ENCODE measurements around the gene BCR. TPM values are rescaled to one million over a fixed set of nuclear protein-coding genes. Genes with fewer than 3 reads are reported as not detected.

The BCR gene
- total RNA-seq, 1 donor from 2014 or later = 102 TPM

DNA sequence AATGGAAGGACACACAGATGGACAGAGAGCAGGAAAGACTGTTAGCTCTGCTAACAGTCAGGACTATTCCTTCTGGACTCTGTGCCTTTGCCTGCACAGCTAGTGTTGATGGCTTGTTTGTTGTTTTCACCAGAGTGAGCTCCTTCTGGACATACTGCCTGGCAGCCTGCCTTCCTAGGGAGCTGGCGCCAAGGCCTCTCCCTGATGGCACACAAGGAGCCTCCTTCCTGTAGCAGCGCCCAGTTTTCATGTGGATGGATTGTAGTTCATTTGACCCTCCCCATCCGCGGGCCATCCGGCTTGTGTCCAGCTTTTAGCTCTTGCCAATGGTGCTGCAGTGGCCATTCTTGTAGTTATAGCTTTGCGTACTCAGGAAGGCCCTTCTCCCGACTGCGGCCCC lies 16.6 kb upstream of the BCR start:
- H3K36me3 Mint-ChIP-seq (ENCODE audit: insufficient read depth) = peaks cover 3% of the 10 kb centered on the region
- H3K4me3 Mint-ChIP-seq (ENCODE audit: low read depth) = no peak overlapping the region
- H3K4me1 Mint-ChIP-seq (ENCODE audit: low read depth) = peaks cover 2% of the 10 kb centered on the region
- no peak overlapping the region for H3K27ac Mint-ChIP-seq
- no peaks in the 10 kb centered on the region for H3K27me3 Mint-ChIP-seq
- TF ChIP-seq, protein P1, sequence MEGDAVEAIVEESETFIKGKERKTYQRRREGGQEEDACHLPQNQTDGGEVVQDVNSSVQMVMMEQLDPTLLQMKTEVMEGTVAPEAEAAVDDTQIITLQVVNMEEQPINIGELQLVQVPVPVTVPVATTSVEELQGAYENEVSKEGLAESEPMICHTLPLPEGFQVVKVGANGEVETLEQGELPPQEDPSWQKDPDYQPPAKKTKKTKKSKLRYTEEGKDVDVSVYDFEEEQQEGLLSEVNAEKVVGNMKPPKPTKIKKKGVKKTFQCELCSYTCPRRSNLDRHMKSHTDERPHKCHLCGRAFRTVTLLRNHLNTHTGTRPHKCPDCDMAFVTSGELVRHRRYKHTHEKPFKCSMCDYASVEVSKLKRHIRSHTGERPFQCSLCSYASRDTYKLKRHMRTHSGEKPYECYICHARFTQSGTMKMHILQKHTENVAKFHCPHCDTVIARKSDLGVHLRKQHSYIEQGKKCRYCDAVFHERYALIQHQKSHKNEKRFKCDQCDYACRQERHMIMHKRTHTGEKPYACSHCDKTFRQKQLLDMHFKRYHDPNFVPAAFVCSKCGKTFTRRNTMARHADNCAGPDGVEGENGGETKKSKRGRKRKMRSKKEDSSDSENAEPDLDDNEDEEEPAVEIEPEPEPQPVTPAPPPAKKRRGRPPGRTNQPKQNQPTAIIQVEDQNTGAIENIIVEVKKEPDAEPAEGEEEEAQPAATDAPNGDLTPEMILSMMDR (IDR thresholded peaks at IDR 0.05; ENCODE audit: unreplicated experiment) = no peak
- no peak for DNase-seq (ENCODE audit: low spot score, unreplicated experiment)
- H3K9me3 Mint-ChIP-seq (ENCODE audit: low read depth) = no peaks in the 10 kb centered on the region

DNA sequence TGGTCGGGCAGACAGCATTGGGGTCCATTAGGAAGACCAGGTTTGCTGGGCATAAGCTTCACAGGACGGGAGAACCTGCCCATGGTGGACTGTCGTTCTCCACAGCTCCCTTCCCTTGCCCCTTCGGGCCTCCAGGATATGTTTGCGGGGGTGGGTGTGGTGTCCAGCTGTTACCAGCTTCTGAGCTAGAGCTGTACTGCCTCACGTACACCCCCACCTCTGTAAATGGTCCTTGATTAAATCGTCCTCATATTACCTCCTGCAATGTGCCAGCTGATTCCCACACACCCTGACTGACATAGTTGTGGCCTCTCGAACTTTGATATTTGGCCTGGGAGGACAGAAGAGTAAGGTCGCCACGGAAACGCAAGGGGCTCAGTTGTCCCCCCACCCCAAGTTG lies 16.2 kb upstream of the BCR start:
- H3K4me1 Mint-ChIP-seq (ENCODE audit: low read depth) = peaks cover 2% of the 10 kb centered on the region
- H3K4me3 Mint-ChIP-seq (ENCODE audit: low read depth) = no peak overlapping the region
- no peaks in the 10 kb centered on the region for H3K9me3 Mint-ChIP-seq (ENCODE audit: low read depth)
- TF ChIP-seq, protein P1 (IDR thresholded peaks at IDR 0.05; ENCODE audit: unreplicated experiment) = no peak
- H3K27ac Mint-ChIP-seq = no peak overlapping the region
- no peaks in the 10 kb centered on the region for H3K27me3 Mint-ChIP-seq
- DNase-seq (ENCODE audit: low spot score, unreplicated experiment) = no peak
- peaks cover 3% of the 10 kb centered on the region for H3K36me3 Mint-ChIP-seq (ENCODE audit: insufficient read depth)

DNA sequence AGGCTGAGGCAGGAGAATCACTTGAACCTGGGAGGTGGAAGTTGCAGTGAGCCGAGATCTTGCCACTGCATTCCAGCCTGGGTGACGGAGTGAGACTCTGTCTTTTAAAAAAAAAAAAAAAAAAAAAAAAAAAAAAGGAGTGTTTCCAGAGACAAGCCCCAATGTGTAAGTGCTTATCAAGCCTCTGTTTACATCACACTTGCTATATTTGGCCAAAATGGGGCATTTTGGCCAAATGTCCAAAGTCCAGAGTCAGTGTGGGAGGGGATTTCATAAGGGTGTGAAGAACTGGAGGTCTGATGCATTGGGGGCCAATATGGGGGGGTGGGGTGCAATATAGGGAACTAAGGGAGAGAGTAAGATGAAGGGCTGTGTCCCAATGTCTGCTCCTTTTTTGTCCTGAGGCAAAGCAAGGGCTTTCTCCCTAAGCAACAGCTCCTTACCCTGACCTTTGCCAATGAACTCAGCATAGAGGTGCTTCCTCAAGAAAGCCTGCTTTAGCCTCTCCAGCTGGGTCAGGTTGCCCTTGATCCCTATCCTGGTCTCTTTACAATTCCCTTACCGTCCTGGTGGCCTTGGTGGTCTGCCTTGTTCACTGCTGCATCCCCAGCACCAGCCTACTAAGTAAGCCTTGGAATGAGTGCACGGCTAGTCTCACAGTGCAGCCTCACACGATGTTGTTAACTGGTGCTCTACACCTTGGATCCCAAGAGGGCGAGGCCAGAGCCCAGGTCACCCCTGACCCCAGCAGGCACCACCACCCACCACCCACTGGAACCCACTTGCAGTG lies 14.1 kb upstream of the BCR start:
- Mint-ChIP-seq H3K36me3 (ENCODE audit: insufficient read depth) (peaks cover 3% of the 10 kb centered on the region), H3K27ac (peak overlapping the region; percentile 56), H3K27me3 (no peaks in the 10 kb centered on the region), H3K9me3 (ENCODE audit: low read depth) (no peaks in the 10 kb centered on the region), H3K4me3 (ENCODE audit: low read depth) (no peak overlapping the region), H3K4me1 (ENCODE audit: low read depth) (peaks cover 2% of the 10 kb centered on the region)
- TF ChIP-seq, protein P1 (IDR thresholded peaks at IDR 0.05; ENCODE audit: unreplicated experiment) = no peak
- no peak for DNase-seq (ENCODE audit: low spot score, unreplicated experiment)

DNA sequence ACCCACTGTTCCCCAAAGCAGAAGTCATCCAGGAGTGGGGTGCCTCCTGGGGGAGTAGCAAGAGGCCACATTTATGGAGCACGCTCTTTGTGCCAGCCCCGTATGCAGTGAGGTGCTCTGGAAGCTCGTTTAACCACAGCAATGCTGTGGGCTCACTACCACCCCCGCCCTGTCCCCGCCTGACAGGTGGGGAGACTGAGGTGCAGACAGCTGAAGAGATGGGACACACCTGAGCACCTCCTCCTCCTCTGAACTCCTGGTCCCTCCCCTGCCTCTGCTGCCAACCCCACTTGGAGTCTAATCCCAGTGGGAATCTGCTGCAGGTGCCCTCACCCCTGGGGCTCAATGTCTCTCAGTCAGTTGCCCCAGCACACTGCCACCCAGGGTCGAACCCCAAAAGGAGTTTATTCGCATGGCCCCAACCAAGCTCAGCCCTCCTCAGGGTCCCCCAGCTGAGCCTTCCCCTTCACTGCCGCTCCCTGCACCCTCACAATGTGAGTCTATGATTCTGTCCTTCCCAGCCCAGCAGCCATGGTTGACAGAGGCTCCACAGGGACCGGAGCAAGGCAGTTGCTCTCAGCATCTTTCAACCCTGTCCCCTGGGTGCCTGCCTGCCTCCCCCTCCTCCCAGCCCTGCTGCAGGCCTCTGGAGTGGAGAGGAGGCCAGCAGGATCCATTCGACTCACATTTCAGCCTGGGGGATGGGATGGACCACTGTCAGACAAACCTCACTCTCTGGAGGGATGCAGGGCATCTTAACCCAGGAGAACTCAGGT lies 13.3 kb upstream of the BCR start:
- TF ChIP-seq, protein P1 (IDR thresholded peaks at IDR 0.05; ENCODE audit: unreplicated experiment) = no peak

DNA sequence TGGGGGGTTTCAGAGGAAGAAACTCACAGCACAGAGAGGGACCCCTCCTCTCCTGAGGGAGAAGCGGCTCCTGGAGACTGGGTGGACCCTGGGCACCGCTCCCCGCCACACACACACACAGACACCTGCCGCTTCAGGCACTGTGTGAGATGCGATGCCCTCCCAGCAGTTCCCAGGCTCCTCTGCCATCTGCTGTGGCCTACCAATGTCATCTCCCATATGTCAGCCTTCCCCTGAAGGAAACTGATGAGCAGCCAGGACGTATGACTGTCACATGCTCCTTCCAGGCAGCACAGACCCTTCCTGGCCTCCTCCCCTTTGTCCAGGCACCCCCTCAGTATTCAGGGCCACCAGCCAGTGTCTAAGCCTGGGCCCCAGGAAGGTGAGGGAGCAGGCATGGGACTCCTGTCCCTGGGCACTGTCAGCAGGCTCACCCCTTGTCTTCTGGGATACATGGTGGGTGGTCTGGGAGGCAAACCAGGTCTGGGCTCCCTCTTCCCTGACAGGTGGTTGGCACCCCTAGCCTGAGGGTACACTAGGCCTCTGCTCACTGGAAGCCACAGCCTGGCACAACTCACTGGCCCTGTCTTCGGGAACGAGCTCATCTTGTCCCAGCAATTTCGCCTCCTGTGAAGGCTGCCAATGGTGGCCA lies 11.8 kb upstream of the BCR start:
- H3K36me3 Mint-ChIP-seq (ENCODE audit: insufficient read depth) = no peaks in the 10 kb centered on the region

More for the DNA sequence above, 13.3 kb upstream of the BCR start:
- H3K27me3 Mint-ChIP-seq = no peaks in the 10 kb centered on the region
- no peak overlapping the region for H3K4me3 Mint-ChIP-seq (ENCODE audit: low read depth)
- peak overlapping the region; percentile 56 for H3K27ac Mint-ChIP-seq
- no peaks in the 10 kb centered on the region for H3K9me3 Mint-ChIP-seq (ENCODE audit: low read depth)
- peaks cover 2% of the 10 kb centered on the region for H3K4me1 Mint-ChIP-seq (ENCODE audit: low read depth)
- H3K36me3 Mint-ChIP-seq (ENCODE audit: insufficient read depth) = peaks cover 3% of the 10 kb centered on the region
- DNase-seq (ENCODE audit: low spot score, unreplicated experiment) = no peak

More for the DNA sequence above, 11.8 kb upstream of the BCR start:
- Mint-ChIP-seq H3K27ac (no peak overlapping the region), H3K4me1 (ENCODE audit: low read depth) (peaks cover 2% of the 10 kb centered on the region), H3K4me3 (ENCODE audit: low read depth) (no peak overlapping the region), H3K9me3 (ENCODE audit: low read depth) (no peaks in the 10 kb centered on the region), H3K27me3 (no peaks in the 10 kb centered on the region)
- TF ChIP-seq, protein P1 (IDR thresholded peaks at IDR 0.05; ENCODE audit: unreplicated experiment) = no peak
- DNase-seq (ENCODE audit: low spot score, unreplicated experiment) = no peak
